Esophagus muscularis mucosa (tissue), 4 donors: ENCODE measurements around the gene CDH20.

Experiments used
- CTCF ChIP-seq, 3 experiments: fragments of 200-600 bp in 2 of 3; fragments of 450-650 bp in 1 of 3; sonication (generic) in 2 of 3; IDR thresholded peaks; one replicate each; pipeline ENCODE4 v1.5.1; 2017 to 2019; ENCODE audit warnings: antibody characterized with exemption in 3 of 3, mild to moderate bottlenecking in 2 of 3, moderate library complexity in 1 of 3
- EP300 ChIP-seq: sonication (generic); formaldehyde crosslinking; IDR thresholded peaks from one replicate; pipeline ENCODE4 v1.6.1; 2017; ENCODE audit warnings: antibody characterized with exemption
- POLR2A ChIP-seq: fragments of 450-650 bp; IDR thresholded peaks from one replicate; pipeline ENCODE4 v1.6.1; 2017; ENCODE audit warnings: antibody characterized with exemption, moderate library complexity, mild to moderate bottlenecking, low read depth
- POLR2AphosphoS5 ChIP-seq, 2 donors: sonication (generic); formaldehyde crosslinking; IDR thresholded peaks; one replicate each; pipeline ENCODE4 v1.6.1; 2017; ENCODE audit warnings: antibody characterized with exemption in 2 of 2

DNA sequence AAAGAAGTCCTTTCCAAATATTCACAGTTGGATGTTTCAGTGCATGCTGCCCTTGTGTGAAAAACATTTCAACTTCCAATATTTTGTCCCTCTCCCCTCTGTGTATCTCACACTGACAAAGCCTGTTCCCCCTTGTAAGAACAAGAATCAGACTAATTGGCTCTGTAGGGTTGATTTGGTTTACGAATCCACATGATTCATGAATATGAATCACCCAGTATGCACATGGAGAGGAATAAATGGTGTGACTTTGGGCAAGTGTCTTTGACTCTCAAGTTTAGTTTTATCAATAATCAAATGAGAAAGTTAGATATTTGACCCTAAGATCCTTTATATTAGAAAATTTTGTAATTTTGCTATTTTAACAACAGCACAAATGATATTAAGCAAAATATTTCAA, 9.3 kb upstream of the CDH20 start:
- TF ChIP-seq CTCF (IDR thresholded peaks at IDR 0.05), result no peak
- no peak for TF ChIP-seq EP300
- TF ChIP-seq POLR2A, result no peak
- no peak for TF ChIP-seq POLR2AphosphoS5 (IDR thresholded peaks at IDR 0.05)
